ENCODE data around the gene GLS.
A peak's percentile ranks its signal among the peaks of the same experiment; 100 is the strongest.
"Not testable (repeated sequence)": the region's sequence is repeated elsewhere in the genome, so short reads cannot be mapped to it uniquely, and the experiment has no call there.

Gene GLS

DNA sequence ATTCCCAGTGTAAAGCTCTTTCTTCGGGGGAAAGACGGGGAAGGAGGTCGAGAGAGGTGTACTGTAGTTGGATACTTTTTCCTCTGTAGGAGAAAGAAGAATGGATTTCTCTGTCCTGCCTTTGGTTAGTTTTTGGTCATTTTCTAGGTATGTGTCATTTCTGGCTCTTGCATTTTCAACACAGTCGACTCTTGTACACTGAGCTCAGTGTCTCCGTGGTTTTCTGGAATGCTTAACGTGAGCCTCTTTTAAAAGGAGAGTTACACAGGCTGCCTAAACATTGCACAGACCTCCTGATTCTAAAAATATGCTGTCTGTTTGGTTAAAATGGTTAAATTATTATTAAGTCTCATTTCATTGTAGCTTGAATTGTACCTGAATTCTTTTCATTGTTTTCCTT lies 21.8 kb upstream of the GLS start:
- DNase-seq, result no peak

DNA sequence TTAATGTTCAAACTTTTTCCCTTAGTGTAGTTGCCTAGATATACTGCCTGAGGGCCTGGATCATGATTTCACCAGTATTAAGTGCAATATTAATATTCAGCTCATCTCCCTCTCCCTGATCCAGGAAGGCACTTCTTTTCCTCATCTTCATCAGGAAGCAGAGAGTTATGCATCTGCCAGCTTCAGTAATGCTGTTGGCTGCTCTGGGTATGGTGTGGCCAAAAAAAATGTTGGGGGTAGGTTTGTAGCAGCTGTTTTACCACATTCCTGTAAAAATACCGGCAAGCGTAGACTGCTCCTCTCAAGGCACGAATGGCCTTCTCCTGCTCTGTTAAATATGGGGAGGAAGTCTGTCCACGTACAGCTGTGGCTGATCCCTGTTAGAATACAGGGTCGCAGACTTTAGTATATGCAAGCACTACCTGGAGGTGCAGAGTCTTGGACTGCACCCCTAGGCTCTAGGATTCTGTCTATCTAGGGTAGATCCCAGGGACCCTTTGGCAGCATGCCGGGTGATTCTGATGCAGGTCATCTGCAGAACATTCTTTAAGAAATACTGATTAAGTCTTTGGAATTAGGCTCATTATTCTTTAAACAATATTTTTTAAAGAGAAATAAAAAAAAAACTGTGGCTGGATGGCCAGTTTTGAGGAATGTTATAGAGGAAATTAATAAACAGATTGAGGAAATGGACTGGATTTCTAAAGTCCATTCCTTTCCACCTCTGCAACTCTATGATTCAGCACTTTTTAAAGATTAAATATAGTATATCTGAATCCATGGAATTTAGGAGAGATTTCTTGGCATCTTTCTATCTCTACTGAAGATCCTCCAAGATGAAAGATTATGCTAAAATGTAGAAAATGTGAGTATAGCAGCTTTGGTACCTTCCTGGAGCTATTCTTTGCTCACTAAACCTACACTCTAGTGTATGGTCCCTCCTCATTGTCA lies 21.0 kb upstream of the GLS start:
- no peak for DNase-seq

DNA sequence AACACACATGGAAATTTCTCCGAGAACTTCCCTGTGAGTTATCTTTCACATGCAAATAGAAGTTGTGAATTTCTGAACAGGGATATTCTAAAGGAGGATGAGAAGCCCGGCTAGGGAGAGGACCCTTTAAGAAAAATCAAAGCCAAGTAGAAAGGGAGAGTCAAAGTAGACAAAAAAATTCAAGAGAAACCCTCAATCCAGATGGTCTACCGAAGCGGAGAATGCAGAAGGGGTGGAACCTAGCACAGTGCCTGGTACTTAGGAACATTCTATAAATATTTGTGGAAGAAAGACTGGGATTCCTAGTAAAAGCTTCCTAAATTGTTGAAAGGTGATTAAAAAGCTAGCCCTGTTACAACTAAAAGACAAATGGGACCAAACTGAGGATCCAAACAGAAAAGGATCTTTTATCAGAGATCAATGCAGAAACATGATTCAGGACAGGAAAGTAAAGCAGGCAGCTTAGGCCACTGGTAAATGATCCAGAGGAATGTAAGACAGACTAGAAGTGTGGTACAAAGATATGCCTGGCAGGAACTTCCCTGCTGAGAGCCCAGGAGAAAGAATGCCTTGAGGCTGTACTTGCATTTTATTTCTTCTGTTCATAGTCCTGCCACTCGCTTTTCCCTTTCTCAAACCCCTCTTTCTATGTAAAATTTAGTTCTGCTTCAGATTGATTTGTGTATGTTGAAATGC lies 19.5 kb upstream of the GLS start:
- no peak for DNase-seq

DNA sequence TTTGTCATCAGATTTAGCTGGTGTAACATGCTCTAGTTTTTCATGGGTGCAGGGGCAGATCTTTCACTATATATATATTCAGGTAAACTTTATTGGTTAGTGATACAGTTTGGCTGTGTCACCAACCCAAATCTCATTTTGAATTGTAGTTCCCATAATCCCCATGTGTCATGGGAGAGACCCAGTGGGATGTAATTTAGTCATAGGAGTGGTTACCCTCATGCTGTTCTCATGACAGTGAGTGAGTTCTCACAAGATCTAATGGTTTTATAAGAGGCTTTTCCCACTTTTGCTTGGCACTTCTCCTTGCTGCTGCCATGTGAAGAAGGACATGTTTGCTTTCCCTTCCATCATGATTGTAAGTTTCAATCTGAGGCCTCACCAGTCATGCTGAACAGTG lies 18.5 kb upstream of the GLS start:
- DNase-seq, result not testable (repeated sequence)

GRCh38 chr2:190862571-190862991 lies 18.0 kb upstream of the GLS start:
- DNase-seq, result no peak

DNA sequence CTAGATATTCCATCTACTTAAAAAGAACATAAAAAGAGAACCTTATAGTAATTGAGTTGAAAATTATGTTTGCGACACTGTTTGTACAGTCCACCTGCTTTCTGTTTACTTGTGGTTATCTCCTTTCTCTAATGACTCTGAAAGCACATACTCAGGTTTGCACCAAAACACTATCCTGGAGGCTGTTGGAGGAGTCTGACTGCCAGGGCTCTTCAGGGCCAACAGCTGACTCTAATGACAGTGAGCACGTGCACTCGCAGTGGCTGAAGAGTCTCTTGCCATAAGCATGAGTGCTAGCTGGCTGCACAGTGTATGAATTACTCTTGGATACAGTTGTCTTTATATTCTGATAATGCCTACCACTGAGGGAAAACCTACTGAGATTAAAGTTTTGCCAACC lies 16.7 kb upstream of the GLS start:
- peak; percentile 61 for DNase-seq

DNA sequence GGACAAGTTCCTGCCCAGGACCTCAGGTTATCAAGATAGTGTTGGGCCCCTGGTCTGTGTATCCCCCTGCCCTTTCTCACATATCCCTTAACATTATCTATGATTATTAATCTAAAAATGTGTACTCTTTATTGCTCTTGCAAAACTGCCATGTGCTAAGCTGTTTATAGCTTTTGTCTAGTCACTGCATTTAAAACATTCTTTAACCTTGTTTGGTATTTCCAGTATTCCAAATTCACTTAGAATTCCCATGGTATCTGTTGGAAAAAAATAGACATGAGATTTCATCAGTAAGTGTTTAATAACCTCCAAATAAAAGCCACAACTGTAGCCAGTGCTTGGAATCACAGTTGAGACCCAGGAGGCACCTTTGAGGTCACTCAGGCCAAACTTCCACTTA lies 16.2 kb upstream of the GLS start:
- no peak for DNase-seq

GRCh38 chr2:190867212-190867611 lies 13.4 kb upstream of the GLS start:
- no peak for DNase-seq

DNA sequence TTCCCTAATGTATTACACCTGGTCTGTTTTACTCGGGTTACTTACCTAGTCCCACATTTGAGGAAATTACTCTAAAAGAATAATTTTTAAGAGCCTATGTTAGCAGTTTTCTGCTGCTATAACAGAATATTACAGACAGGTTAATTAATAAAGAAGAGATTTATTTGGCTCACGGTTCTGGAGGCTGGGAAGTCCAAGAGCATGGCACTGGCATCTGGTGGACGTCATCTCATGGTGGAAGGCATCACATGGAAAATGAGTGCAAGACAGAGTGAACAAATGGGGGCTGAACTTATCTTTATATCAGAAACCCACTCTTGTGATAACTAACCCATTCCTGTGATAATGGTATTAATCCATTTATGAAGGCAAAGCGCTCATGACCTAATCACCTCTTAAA lies 12.8 kb upstream of the GLS start:
- no peak for DNase-seq

DNA sequence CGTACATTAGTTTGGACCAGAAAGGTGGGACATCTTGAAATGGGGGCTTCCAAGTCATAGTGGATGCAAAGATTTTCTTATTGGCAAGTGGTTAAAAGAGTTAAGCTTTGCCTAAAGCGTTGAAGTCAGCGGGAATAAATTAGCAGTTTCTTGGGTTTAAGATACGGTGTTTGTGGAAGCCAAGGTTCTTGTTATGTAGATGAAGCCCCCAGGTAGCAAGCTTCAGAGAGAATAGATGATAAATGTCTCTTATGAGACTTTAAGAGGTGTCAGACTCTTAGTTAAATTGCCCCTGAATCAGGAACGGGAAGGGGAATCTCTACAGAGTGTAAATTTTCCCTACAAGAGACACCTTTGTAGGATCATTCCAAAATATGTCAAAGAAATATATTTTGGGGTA lies 10.9 kb upstream of the GLS start:
- DNase-seq, result no peak

DNA sequence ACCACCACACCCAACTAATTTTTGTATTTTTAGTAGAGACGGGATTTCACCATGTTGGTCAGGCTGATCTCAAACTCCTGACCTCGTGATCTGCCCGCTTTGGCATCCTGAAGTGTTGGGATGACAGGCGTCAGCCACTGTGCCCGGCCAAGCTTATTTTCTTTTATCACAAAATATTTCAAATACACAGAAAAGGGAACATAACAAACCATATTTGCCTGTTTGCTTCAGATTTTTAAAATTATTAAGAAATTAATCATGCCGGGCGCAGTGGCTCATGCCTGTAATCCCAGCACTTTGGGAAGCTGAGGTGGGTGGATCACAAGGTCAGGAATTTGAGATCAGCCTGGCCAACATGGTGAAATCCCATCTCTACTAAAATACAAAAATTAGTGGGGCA lies 7.2 kb upstream of the GLS start:
- not testable (repeated sequence) for DNase-seq

- no peak for DNase-seq
Observed at GRCh38 chr2:190875891-190876290, 4.7 kb upstream of the GLS start.

DNA sequence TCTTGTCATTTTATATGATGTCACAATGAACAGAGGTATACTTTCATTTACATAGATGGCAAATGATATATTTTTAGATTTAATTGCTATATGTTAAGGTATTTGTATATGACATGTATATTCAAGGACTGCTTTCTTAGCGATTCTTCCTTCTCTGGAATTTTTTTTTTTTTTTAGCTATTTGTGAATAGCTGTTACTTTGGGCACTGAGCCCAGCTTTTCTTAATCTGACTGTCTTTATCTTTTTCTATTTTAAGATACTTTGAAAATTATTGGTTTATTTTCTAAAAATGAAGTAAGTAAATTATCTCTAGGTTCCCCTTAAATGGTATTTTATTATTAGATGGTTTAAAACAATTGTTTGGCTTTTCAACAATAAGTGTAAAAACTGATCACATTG lies 4.0 kb upstream of the GLS start:
- DNase-seq, result no peak

GRCh38 chr2:190877436-190877835 lies 3.2 kb upstream of the GLS start:
- DNase-seq, result no peak

- DNase-seq, result no peak
Observed at GRCh38 chr2:190879474-190880377, 895 bp upstream of the GLS start.

- peak; percentile 14 for DNase-seq
Observed at GRCh38 chr2:190881084-190881597, 520 bp downstream of the GLS start.

DNA sequence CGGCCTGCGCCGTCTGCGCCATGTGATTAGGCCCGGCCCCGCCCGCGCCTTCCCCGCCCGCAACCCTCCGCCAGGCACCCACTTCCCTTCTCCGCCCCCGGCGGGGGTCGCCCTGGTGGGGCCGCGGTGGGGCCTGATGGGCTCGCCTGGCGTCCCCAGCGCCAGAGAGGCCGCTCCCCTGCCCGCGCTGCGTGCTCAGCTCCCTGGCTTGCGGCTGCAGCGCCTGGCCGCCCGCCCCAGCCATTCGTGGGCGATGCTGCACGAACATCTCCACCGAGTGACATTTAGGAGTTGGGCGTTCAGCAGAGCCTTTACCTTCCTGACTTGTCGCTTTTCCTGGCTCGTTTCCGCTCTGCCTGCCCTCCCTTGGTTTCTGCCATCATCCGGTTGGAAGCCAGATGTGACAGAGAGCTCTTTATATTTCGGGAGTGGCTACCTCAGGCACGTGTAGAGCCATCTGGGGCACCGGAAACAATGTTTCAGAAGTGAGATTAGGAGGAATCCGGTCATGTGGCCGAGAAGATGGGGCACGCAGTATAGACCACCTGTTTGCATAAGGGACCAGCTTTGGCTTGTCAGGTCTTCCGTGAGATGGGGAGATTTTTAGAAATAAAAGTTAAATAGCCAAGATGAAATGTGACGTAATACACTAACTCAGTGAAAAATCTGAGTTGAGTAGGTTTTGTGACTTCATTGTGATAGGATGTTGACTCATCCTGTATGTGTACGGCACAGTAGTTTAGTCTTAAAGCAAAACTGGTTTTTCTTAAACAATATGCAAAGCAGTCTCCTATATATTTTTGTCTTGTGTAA lies 1.2 kb downstream of the GLS start:
- DNase-seq, result no peak

GRCh38 chr2:190882411-190882766 lies 1.8 kb downstream of the GLS start:
- no peak for DNase-seq

DNA sequence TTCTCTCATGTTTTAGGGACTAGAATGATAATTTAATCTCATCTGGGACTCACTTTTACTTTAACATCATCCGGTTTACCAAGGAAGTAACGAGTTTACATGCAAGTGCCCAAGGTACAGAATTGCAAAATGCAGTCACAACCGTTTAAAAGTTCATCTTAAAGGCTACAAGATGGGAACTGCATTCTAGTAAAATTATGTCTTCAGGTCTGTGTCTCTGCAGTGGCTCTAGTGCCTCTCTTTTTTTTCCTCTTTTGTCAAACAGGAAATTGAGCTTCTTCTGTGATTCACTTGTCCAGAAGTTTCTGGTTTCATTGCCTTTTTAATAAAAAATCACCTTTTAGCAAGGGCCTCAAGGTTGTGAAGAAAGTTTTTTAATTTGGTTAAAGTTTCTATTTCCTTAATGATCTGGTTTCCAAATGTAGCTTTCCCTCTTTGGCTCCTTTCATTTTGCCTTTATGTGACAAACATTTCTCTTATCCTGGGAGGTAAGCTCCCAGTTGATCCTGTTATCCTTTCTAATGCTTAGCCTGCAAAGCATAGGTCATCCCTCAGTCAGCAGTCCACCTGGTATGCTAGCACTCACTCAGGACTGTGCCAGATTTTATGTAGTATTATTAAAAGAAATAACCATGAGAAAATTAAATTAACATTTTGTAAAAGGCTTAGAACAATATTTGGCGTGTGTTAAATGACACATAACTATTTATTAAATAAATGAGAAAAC lies 2.4 kb downstream of the GLS start:
- no peak for DNase-seq

GRCh38 chr2:190885844-190886243 lies 5.2 kb downstream of the GLS start:
- not testable (repeated sequence) for DNase-seq

- DNase-seq, result no peak
Observed at GRCh38 chr2:190887089-190887488, 6.5 kb downstream of the GLS start.

All from NCI-H2107 (cell line).